ENCODE data around the gene IRF2BP2.

Gene IRF2BP2

GRCh38 chr1:234624724-234625117, 14.7 kb upstream of the IRF2BP2 start:
- Mint-ChIP-seq H3K27ac (no peak overlapping the region), H3K4me1 (ENCODE audit: low read depth) (peaks cover 3% of the 10 kb centered on the region), H3K36me3 (ENCODE audit: low read depth) (no peaks in the 10 kb centered on the region), H3K4me3 (no peak overlapping the region), H3K9me3 (no peaks in the 10 kb centered on the region), H3K27me3 (ENCODE audit: low read depth) (no peaks in the 10 kb centered on the region)

GRCh38 chr1:234621657-234622335, 11.8 kb upstream of the IRF2BP2 start:
- Mint-ChIP-seq H3K4me1 (ENCODE audit: low read depth) (peaks cover 15% of the 10 kb centered on the region), H3K27me3 (ENCODE audit: low read depth) (no peaks in the 10 kb centered on the region), H3K27ac (no peak overlapping the region), H3K36me3 (ENCODE audit: low read depth) (no peaks in the 10 kb centered on the region), H3K9me3 (no peaks in the 10 kb centered on the region), H3K4me3 (no peak overlapping the region)

DNA sequence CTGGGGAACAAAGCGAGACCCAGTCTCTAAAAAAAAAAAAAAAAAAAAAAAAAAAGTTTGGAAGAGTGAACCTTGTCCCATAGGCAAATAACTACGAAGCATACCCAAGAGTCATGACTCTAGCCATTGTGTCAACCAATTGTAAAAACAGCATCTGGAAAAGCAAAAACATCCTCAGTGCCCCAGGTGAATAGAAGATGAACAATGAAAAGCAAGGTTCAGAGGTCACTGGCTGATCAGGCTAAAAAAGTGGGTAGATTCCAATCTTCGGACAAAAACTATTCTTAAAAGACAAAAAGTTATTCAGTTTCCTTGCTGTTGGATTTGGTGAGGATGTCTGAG, 11.1 kb upstream of the IRF2BP2 start:
- H3K27me3 Mint-ChIP-seq (ENCODE audit: low read depth) = no peaks in the 10 kb centered on the region
- peaks cover 15% of the 10 kb centered on the region for H3K4me1 Mint-ChIP-seq (ENCODE audit: low read depth)
- no peaks in the 10 kb centered on the region for H3K9me3 Mint-ChIP-seq
- H3K27ac Mint-ChIP-seq = no peak overlapping the region
- no peak overlapping the region for H3K4me3 Mint-ChIP-seq
- H3K36me3 Mint-ChIP-seq (ENCODE audit: low read depth) = no peaks in the 10 kb centered on the region

GRCh38 chr1:234620272-234621126, 10.5 kb upstream of the IRF2BP2 start:
- H3K4me3 Mint-ChIP-seq = no peak overlapping the region
- no peaks in the 10 kb centered on the region for H3K36me3 Mint-ChIP-seq (ENCODE audit: low read depth)
- H3K4me1 Mint-ChIP-seq (ENCODE audit: low read depth) = peaks cover 15% of the 10 kb centered on the region
- H3K27me3 Mint-ChIP-seq (ENCODE audit: low read depth) = no peaks in the 10 kb centered on the region
- no peak overlapping the region for H3K27ac Mint-ChIP-seq
- H3K9me3 Mint-ChIP-seq = no peaks in the 10 kb centered on the region

- H3K27me3 Mint-ChIP-seq (ENCODE audit: low read depth) = no peaks in the 10 kb centered on the region
These were observed 9.8 kb upstream of the IRF2BP2 start for GRCh38 chr1:234619794-234620247.

DNA sequence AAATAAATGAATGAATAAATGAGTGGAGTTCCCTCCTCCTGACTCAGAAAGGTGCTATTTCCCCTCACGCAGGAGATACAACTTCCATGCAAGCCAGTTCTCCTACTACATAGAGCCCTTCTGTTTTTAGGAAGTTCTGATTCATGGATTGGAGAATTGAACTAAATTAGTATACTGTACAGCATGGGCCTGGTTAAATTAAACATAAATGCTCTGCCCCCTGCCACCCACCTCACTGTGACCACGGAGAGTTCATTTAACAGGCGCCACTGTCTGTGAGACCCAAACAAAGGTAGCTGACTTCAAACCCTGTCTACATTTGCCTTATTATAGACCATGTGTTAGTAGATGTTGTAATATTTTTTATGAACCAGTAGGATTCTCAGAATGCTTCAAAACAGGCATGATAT, 9.1 kb upstream of the IRF2BP2 start:
- no peak overlapping the region for H3K4me3 Mint-ChIP-seq
- H3K36me3 Mint-ChIP-seq (ENCODE audit: low read depth) = no peaks in the 10 kb centered on the region
- H3K4me1 Mint-ChIP-seq (ENCODE audit: low read depth) = peaks cover 16% of the 10 kb centered on the region
- no peak overlapping the region for H3K27ac Mint-ChIP-seq
- no peaks in the 10 kb centered on the region for H3K27me3 Mint-ChIP-seq (ENCODE audit: low read depth)
- no peaks in the 10 kb centered on the region for H3K9me3 Mint-ChIP-seq

More at GRCh38 chr1:234619794-234620247, 9.8 kb upstream of the IRF2BP2 start:
- H3K4me3 Mint-ChIP-seq = no peak overlapping the region
- H3K27ac Mint-ChIP-seq = no peak overlapping the region
- H3K9me3 Mint-ChIP-seq = no peaks in the 10 kb centered on the region
- no peaks in the 10 kb centered on the region for H3K36me3 Mint-ChIP-seq (ENCODE audit: low read depth)
- H3K4me1 Mint-ChIP-seq (ENCODE audit: low read depth) = peaks cover 15% of the 10 kb centered on the region

- no peak overlapping the region for H3K27ac Mint-ChIP-seq
- no peak overlapping the region for H3K4me3 Mint-ChIP-seq
- H3K9me3 Mint-ChIP-seq = no peaks in the 10 kb centered on the region
- peaks cover 20% of the 10 kb centered on the region for H3K4me1 Mint-ChIP-seq (ENCODE audit: low read depth)
- no peaks in the 10 kb centered on the region for H3K36me3 Mint-ChIP-seq (ENCODE audit: low read depth)
- H3K27me3 Mint-ChIP-seq (ENCODE audit: low read depth) = no peaks in the 10 kb centered on the region
These were observed 8.7 kb upstream of the IRF2BP2 start for GRCh38 chr1:234618737-234619049.

DNA sequence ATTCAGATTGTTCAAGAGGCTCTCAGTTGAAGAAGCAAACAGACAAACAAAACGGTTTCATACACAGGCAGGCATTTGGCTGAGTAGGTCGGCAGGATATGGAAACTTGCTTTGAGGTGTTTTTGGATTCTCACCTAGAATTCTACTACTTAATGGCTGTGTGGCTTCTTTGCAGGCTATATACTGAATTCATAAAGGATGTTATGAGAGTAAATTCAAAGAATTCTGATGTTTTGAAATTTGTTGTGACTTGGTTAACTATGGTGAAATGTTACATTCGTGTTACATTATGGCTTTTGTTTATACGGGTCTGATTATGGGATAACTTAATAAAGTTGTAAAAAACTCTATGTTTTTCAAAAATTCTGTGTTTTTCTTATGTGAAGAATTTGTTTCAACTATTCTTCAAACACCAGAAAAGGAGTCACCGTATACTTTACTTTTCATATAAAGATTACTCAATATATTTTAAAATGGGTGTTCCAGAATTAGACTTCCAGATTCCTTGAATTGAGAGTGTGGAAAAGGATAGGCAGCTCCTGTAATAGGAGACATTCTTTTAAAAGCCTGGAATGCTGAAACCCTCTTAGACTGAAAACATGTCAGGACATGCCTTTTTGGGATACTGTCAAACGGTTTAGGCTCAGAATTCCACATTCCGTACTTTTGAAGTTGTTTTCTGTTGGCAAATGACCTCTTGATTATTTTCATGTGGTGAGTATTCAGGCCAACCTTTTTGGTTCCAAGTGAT, 8.2 kb upstream of the IRF2BP2 start:
- no peaks in the 10 kb centered on the region for H3K36me3 Mint-ChIP-seq (ENCODE audit: low read depth)
- peaks cover 25% of the 10 kb centered on the region for H3K4me1 Mint-ChIP-seq (ENCODE audit: low read depth)
- H3K27ac Mint-ChIP-seq = no peak overlapping the region
- no peaks in the 10 kb centered on the region for H3K9me3 Mint-ChIP-seq
- no peak overlapping the region for H3K4me3 Mint-ChIP-seq
- no peaks in the 10 kb centered on the region for H3K27me3 Mint-ChIP-seq (ENCODE audit: low read depth)

DNA sequence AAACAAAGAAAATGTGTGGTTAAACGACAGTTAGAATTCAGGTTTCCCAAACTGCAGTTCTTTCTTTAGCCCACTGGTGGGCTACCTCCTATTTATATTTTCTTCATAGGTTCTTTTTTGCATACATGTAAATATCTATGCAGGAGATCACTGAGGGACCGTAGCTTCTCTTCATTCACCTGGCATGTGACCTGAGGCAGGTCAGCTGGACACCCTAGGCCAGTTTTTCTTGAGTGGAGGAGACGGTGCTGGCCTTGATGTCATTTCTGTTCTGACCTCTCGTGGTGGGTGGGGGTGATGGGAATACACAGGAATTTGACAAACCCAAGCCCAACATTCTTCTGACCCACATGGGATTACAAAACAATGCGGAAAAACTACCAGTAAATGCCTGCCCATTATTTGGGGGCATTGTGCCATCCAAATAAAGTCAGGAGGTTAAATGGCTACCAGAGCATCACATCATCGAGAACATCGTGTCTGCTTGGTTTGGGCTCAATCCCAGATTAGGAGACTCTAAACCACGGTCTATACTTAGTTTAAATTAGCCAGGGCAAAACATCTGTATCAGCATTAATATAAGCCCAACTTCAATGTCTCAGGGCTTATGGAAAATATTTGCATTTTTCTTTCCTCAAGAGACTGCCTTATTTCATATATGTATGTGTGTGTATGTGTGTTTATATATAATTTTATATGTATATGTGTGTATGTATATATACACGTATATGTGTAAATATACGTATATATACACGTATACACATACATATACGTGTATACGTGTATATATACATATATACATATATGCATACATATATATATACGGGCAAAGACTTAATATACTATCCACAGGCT, 7.4 kb upstream of the IRF2BP2 start:
- H3K4me3 Mint-ChIP-seq = no peak overlapping the region
- H3K4me1 Mint-ChIP-seq (ENCODE audit: low read depth) = peaks cover 33% of the 10 kb centered on the region
- H3K27ac Mint-ChIP-seq = no peak overlapping the region
- no peaks in the 10 kb centered on the region for H3K36me3 Mint-ChIP-seq (ENCODE audit: low read depth)
- H3K27me3 Mint-ChIP-seq (ENCODE audit: low read depth) = no peaks in the 10 kb centered on the region
- H3K9me3 Mint-ChIP-seq = no peaks in the 10 kb centered on the region

DNA sequence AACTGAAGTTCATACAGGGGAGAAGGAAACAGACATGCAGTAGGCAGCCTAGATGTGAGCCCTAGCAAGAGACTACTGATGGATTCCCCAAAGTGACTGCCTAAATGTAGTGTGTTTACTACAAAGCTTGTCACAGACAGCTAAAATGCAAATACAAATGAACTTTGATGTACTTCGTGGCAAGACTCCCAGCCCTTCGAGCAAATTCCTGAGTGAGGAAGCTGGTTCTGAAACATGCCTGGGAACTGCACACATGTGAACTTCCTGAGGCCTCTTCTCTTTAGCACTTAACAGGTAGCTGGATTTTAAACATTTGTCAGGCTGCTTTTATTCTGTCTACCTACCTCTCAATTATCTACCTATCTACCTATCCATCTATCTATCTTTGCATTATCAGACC, 6.7 kb upstream of the IRF2BP2 start:
- Mint-ChIP-seq H3K4me3 (no peak overlapping the region), H3K9me3 (no peaks in the 10 kb centered on the region), H3K27me3 (ENCODE audit: low read depth) (no peaks in the 10 kb centered on the region), H3K4me1 (ENCODE audit: low read depth) (peaks cover 41% of the 10 kb centered on the region), H3K27ac (no peak overlapping the region), H3K36me3 (ENCODE audit: low read depth) (no peaks in the 10 kb centered on the region)

DNA sequence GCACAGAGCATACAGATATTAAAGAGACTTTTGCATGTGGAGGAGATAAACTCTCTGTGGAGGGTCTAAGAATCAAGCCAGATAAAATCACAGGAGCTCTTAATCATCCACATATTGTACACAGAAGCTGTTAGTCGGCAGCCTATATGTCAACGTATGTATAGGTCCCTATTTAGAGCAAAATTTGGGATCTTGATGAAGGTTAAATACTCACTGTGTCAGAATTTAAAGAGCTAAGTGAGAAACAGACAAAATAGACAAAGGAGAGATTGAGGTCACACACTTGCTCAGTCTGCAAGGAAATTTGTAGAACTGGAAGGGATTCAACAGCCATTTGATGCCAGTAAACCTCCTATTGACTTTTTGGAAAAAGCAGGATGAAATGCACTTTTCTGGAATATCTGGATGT, 4.1 kb upstream of the IRF2BP2 start:
- Mint-ChIP-seq H3K36me3 (ENCODE audit: low read depth) (peaks cover 3% of the 10 kb centered on the region), H3K27me3 (ENCODE audit: low read depth) (no peaks in the 10 kb centered on the region), H3K27ac (no peak overlapping the region), H3K9me3 (no peaks in the 10 kb centered on the region), H3K4me1 (ENCODE audit: low read depth) (peaks cover 45% of the 10 kb centered on the region), H3K4me3 (no peak overlapping the region)

DNA sequence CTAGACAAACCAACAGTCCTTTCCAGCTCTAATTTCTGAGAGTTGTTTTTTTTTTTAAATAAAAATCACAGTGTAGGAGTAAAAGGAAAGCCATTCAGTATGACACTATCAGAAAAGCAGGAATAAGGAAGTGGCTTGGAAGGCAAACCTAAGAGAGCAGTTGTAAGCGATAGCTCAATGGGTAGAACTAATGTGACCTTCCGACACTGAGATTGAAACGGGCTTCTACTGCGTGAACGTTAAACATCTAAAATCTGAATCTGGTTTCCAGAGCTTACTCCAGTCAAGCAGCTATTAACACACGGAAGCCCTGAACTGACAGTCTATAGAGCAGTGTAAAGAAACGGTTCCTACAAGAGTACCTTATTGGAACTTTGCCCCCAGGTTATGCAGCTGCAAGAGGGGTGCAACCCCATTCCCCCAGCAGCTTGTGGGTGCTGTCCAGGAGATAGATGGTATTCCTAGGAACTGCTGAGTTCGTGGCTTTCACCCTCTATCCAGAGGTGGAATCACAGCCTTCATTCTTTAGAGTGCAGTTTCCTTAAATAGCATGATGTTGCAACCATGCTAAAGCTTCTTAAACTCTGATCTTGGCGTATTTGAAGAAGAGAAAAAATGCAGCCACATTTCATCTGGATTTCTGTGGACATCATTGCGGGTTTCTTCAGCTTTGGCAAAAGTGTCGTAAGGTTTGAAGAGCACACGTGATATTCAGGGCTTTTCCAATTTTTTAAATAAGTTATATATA, 3.3 kb upstream of the IRF2BP2 start:
- H3K27ac Mint-ChIP-seq = peak overlapping the region; percentile 100
- H3K4me3 Mint-ChIP-seq = peak overlapping the region; percentile 86
- peaks cover 45% of the 10 kb centered on the region for H3K4me1 Mint-ChIP-seq (ENCODE audit: low read depth)
- no peaks in the 10 kb centered on the region for H3K27me3 Mint-ChIP-seq (ENCODE audit: low read depth)
- peaks cover 3% of the 10 kb centered on the region for H3K36me3 Mint-ChIP-seq (ENCODE audit: low read depth)
- H3K9me3 Mint-ChIP-seq = no peaks in the 10 kb centered on the region

- peak overlapping the region; percentile 100 for H3K27ac Mint-ChIP-seq
- H3K36me3 Mint-ChIP-seq (ENCODE audit: low read depth) = peaks cover 11% of the 10 kb centered on the region
- no peaks in the 10 kb centered on the region for H3K27me3 Mint-ChIP-seq (ENCODE audit: low read depth)
- H3K9me3 Mint-ChIP-seq = no peaks in the 10 kb centered on the region
- H3K4me1 Mint-ChIP-seq (ENCODE audit: low read depth) = peaks cover 42% of the 10 kb centered on the region
- peak overlapping the region; percentile 86 for H3K4me3 Mint-ChIP-seq
These were observed 2.6 kb upstream of the IRF2BP2 start for GRCh38 chr1:234612352-234613127.

Data from T-helper 1 cell treated with Interleukin-12 subunit alpha and Interleukin-12 subunit beta and Interleukin-4 antibody, amounts not matched to agents 30 μg/mL and 1 μg/mL, for 36 hours (primary cell).